ENCODE measurements around the gene SEC14L6. TPM values are rescaled to one million over a fixed set of nuclear protein-coding genes. Genes with fewer than 3 reads are reported as not detected.

SEC14L6 gene
- total and polyA plus RNA-seq, 9 of the 15 experiments (the other 6 are each of a cell fraction or from before 2014, with no cell fraction given): 0.29 to 6.1 (median 1.9) TPM

GRCh38 chr22:30516273-30516672, 30.3 kb downstream of the SEC14L6 start:
- Histone ChIP-seq H3K27me3 (ENCODE audit: control insufficient read depth in 2 of 2, insufficient read depth in 2 of 2, low read length in 2 of 2) (no peaks in the 10 kb centered on the region), H3K36me3 (ENCODE audit: control insufficient read depth, insufficient read depth, low read length) (no peaks in the 10 kb centered on the region), H3K79me2 (ENCODE audit: control insufficient read depth, insufficient read depth, low read length) (no peaks in the 10 kb centered on the region), H3K9me1 (ENCODE audit: control insufficient read depth, insufficient read depth, low read length) (no peaks in the 10 kb centered on the region), H4K20me1 (replicated peaks; ENCODE audit: control insufficient read depth, insufficient read depth, low read length) (no peaks in the 10 kb centered on the region), H2AFZ (ENCODE audit: low read depth, low read length) (no peak overlapping the region), H3K27ac (ENCODE audit: extremely low read depth, low read depth, low read length) (no peak overlapping the region), H3K9me3 (replicated peaks; ENCODE audit: control insufficient read depth, insufficient read depth, low read depth, low read length) (no peaks in the 10 kb centered on the region), H3K9ac (ENCODE audit: insufficient read depth in 1 of 2, low read depth in 2 of 2, low read length in 2 of 2) (no peak overlapping the region; a peak in 1 of 4 replicates), H3K4me1 (replicated peaks in 1 of 2; ENCODE audit: control insufficient read depth in 2 of 2, insufficient read depth in 2 of 2, low read length in 2 of 2) (no peaks in the 10 kb centered on the region; a peak in 2 of 5 replicates), H3K4me3 (no peak overlapping the region), H3K4me2 (ENCODE audit: insufficient read depth, low read length) (no peak overlapping the region)
- ChIA-PET POLR2A (interaction anchor here (0.7 kb wide), 1 partner anchor 118 kb away, joined by 3 read pairs; no protein-coding TSS in a partner anchor), CTCF (ENCODE audit: low intra/inter-chr PET ratio) (no interaction called here)
- in situ Hi-C loops (cut with MboI) (no loop called here), intact Hi-C loops (cut with micrococcal nuclease) (no loop called here)
- WGBS (ENCODE audit: insufficient coverage, low coverage, missing lambda C conversion rate): 10% methylated on average over 5 of the region's 6 CpGs
- FAIRE-seq: no peak
- TF ChIP-seq ZFP30 (CRISPR knock-in tag; IDR thresholded peaks at IDR 0.05; ENCODE audit: borderline replicate concordance) (no peak), USF2 (CRISPR knock-in tag; IDR thresholded peaks at IDR 0.05) (no peak), TCF7 (IDR thresholded peaks at IDR 0.05; ENCODE audit: borderline replicate concordance) (no peak), TAF7 (tag; IDR thresholded peaks at IDR 0.05) (no peak), POLR2H (tag; IDR thresholded peaks at IDR 0.05; ENCODE audit: low read depth) (no peak), PHF8 (IDR thresholded peaks at IDR 0.05; ENCODE audit: borderline replicate concordance, low read length) (no peak)
- ATAC-seq: no peak; the same call in 2 of the 3 replicates
- no TSS peak for BruUV-seq (replicated peaks)
- DNase-seq (ENCODE audit: extremely low read depth in 1 of 4, low spot score in 3 of 4): no peak
